ENCODE results near the gene SCARF2. TPM values are rescaled to one million over a fixed set of nuclear protein-coding genes. Genes with fewer than 3 reads are reported as not detected.

The SCARF2 gene
- polyA plus RNA-seq, 1 donor from 2014 or later, result 5.0 TPM

- Histone ChIP-seq H3K4me3 (ENCODE audit: low read length) (no peak overlapping the region), H4K20me1 (ENCODE audit: insufficient read depth) (peaks cover 5% of the 10 kb centered on the region), H3F3A (ENCODE audit: insufficient read depth, low read length, poor library complexity, severe bottlenecking) (no peaks in the 10 kb centered on the region), H3K9ac (ENCODE audit: low read length) (no peak overlapping the region), H3K36me3 (ENCODE audit: insufficient read depth, low read length) (no peaks in the 10 kb centered on the region), H2AFZ (ENCODE audit: low read depth, low read length) (no peak overlapping the region), H3K79me2 (replicated peaks; ENCODE audit: insufficient read depth, low read length) (no peaks in the 10 kb centered on the region), H3K9me3 (ENCODE audit: low read length) (no peaks in the 10 kb centered on the region), H3K27ac (ENCODE audit: low read length) (no peak overlapping the region), H3K4me2 (ENCODE audit: low read length) (no peak overlapping the region), H3K9me2 (ENCODE audit: insufficient read depth, low read length) (no peaks in the 10 kb centered on the region), H3K27me3 (ENCODE audit: insufficient read depth, low read depth, low read length) (peaks cover 39% of the 10 kb centered on the region)
- TF ChIP-seq POLR2AphosphoS5 (IDR thresholded peaks at IDR 0.05) (no peak), CTCF (IDR thresholded peaks at IDR 0.05; ENCODE audit: poor library complexity, severe bottlenecking) (no peak), EZH2 (IDR thresholded peaks at IDR 0.05; ENCODE audit: borderline replicate concordance, insufficient read depth, low read length, poor library complexity, severe bottlenecking) (no peak), TAF1 (IDR thresholded peaks at IDR 0.05; ENCODE audit: low read depth) (no peak), RAD21 (conservative IDR thresholded peaks at IDR 0.05) (no peak), EP300 (conservative IDR thresholded peaks at IDR 0.05; ENCODE audit: poor library complexity, severe bottlenecking) (no peak), SMC3 (conservative IDR thresholded peaks at IDR 0.05; ENCODE audit: poor library complexity) (no peak), MXI1 (conservative IDR thresholded peaks at IDR 0.05; ENCODE audit: poor library complexity, severe bottlenecking) (no peak), REST (IDR thresholded peaks at IDR 0.05; ENCODE audit: borderline replicate concordance) (no peak)
These were observed 2.4 kb upstream of the SCARF2 start for GRCh38 chr22:20439928-20440575.

GRCh38 chr22:20439556-20439927 is 1.9 kb upstream of the SCARF2 start:
- no peak overlapping the region for H2AFZ ChIP-seq (ENCODE audit: low read depth, low read length)
- H3K9me3 ChIP-seq (ENCODE audit: low read length), result no peaks in the 10 kb centered on the region
- peaks cover 5% of the 10 kb centered on the region for H4K20me1 ChIP-seq (ENCODE audit: insufficient read depth)
- no peaks in the 10 kb centered on the region for H3K9me2 ChIP-seq (ENCODE audit: insufficient read depth, low read length)
- H3F3A ChIP-seq (ENCODE audit: insufficient read depth, low read length, poor library complexity, severe bottlenecking), result no peaks in the 10 kb centered on the region
- no peak for TF ChIP-seq RAD21 (conservative IDR thresholded peaks at IDR 0.05)
- no peak for TF ChIP-seq EZH2 (IDR thresholded peaks at IDR 0.05; ENCODE audit: borderline replicate concordance, insufficient read depth, low read length, poor library complexity, severe bottlenecking)
- TF ChIP-seq MXI1 (conservative IDR thresholded peaks at IDR 0.05; ENCODE audit: poor library complexity, severe bottlenecking), result no peak
- TF ChIP-seq EP300 (conservative IDR thresholded peaks at IDR 0.05; ENCODE audit: poor library complexity, severe bottlenecking), result no peak
- no peak for TF ChIP-seq SMC3 (conservative IDR thresholded peaks at IDR 0.05; ENCODE audit: poor library complexity)
- no peak for TF ChIP-seq REST (IDR thresholded peaks at IDR 0.05; ENCODE audit: borderline replicate concordance)
- no peak for TF ChIP-seq CTCF (IDR thresholded peaks at IDR 0.05; ENCODE audit: poor library complexity, severe bottlenecking)
- no peak for TF ChIP-seq TAF1 (IDR thresholded peaks at IDR 0.05; ENCODE audit: low read depth)
- no peak for TF ChIP-seq POLR2AphosphoS5 (IDR thresholded peaks at IDR 0.05)
- no peak overlapping the region for H3K27ac ChIP-seq (ENCODE audit: low read length)
- no peaks in the 10 kb centered on the region for H3K36me3 ChIP-seq (ENCODE audit: insufficient read depth, low read length)
- H3K4me3 ChIP-seq (ENCODE audit: low read length), result no peak overlapping the region
- H3K27me3 ChIP-seq (ENCODE audit: insufficient read depth, low read depth, low read length), result peaks cover 43% of the 10 kb centered on the region
- H3K9ac ChIP-seq (ENCODE audit: low read length), result no peak overlapping the region
- H3K4me2 ChIP-seq (ENCODE audit: low read length), result no peak overlapping the region
- no peaks in the 10 kb centered on the region for H3K79me2 ChIP-seq (replicated peaks; ENCODE audit: insufficient read depth, low read length)

Data from neural cell (in vitro differentiated cells).